Suprapubic skin (tissue), 4 donors: Measurements from ENCODE around the gene SERPINB10.

Source experiments
- EP300 ChIP-seq: sonication (generic); formaldehyde crosslinking; IDR thresholded peaks from one replicate; pipeline ENCODE4 v1.6.1; 2017; ENCODE audit warnings: antibody characterized with exemption
- POLR2A ChIP-seq, 2 donors: fragments of 450-650 bp; IDR thresholded peaks; one replicate each; pipeline ENCODE4 v1.6.1; 2017; ENCODE audit warnings: antibody characterized with exemption in 2 of 2, mild to moderate bottlenecking in 2 of 2, moderate library complexity in 2 of 2
- POLR2AphosphoS5 ChIP-seq, 3 donors: sonication (generic); formaldehyde crosslinking; IDR thresholded peaks; one replicate each; pipeline ENCODE4 v1.6.1; 2017; ENCODE audit warnings: antibody characterized with exemption in 3 of 3
- TF ChIP-seq, protein P1 (sequence below), 2 donors: fragments of 200-600 bp in 1 of 2; fragments of 450-650 bp in 1 of 2; sonication (generic) in 1 of 2; IDR thresholded peaks; one replicate each; pipeline ENCODE4 v1.5.1; 2016 to 2019; ENCODE audit warnings: antibody characterized with exemption in 2 of 2, mild to moderate bottlenecking in 1 of 2, moderate library complexity in 1 of 2

- TF ChIP-seq, protein P1, sequence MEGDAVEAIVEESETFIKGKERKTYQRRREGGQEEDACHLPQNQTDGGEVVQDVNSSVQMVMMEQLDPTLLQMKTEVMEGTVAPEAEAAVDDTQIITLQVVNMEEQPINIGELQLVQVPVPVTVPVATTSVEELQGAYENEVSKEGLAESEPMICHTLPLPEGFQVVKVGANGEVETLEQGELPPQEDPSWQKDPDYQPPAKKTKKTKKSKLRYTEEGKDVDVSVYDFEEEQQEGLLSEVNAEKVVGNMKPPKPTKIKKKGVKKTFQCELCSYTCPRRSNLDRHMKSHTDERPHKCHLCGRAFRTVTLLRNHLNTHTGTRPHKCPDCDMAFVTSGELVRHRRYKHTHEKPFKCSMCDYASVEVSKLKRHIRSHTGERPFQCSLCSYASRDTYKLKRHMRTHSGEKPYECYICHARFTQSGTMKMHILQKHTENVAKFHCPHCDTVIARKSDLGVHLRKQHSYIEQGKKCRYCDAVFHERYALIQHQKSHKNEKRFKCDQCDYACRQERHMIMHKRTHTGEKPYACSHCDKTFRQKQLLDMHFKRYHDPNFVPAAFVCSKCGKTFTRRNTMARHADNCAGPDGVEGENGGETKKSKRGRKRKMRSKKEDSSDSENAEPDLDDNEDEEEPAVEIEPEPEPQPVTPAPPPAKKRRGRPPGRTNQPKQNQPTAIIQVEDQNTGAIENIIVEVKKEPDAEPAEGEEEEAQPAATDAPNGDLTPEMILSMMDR (IDR thresholded peaks at IDR 0.05), result peak in 1 of 2 donors; percentile 53
- TF ChIP-seq POLR2AphosphoS5 (IDR thresholded peaks at IDR 0.05) (no peak), POLR2A (IDR thresholded peaks at IDR 0.05) (no peak), EP300 (no peak)
Observed at GRCh38 chr18:63949068-63949737, 41.4 kb downstream of the SERPINB10 start, which contains the start of gene HMSD.
